ENCODE data around the gene SUSD3.

DNA sequence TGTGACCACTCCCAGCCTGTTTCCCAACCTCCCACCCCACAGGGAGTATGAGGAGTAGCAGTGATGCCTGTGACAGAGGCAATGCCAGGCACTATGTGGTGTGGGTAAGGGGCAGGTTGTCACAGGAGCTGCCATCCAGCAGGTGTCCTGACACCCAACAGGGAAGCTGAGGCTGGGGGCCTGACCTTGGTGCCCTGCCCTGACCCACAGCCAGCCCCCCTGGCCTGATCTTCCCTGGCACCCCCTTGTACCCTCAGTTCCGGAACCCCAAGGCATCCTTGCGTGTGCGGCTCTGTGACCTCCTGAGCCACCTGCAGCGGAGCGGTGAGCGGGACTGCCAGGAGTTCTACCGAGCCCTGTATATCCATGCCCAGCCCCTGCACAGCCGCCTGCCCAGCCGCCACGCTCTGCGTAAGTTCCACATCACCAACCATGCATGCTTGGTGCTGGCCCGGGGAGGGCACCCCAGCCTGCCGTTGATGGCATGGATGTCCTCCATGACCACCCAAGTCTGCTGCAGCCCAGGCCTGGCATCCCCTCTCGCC is 51.9 kb downstream of the SUSD3 start:
- TF ChIP-seq, protein P1, sequence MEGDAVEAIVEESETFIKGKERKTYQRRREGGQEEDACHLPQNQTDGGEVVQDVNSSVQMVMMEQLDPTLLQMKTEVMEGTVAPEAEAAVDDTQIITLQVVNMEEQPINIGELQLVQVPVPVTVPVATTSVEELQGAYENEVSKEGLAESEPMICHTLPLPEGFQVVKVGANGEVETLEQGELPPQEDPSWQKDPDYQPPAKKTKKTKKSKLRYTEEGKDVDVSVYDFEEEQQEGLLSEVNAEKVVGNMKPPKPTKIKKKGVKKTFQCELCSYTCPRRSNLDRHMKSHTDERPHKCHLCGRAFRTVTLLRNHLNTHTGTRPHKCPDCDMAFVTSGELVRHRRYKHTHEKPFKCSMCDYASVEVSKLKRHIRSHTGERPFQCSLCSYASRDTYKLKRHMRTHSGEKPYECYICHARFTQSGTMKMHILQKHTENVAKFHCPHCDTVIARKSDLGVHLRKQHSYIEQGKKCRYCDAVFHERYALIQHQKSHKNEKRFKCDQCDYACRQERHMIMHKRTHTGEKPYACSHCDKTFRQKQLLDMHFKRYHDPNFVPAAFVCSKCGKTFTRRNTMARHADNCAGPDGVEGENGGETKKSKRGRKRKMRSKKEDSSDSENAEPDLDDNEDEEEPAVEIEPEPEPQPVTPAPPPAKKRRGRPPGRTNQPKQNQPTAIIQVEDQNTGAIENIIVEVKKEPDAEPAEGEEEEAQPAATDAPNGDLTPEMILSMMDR (IDR thresholded peaks at IDR 0.05; ENCODE audit: low read depth, low read length, poor library complexity, severe bottlenecking) = no peak
- TF ChIP-seq EZH2phosphoT487 (IDR thresholded peaks at IDR 0.05; ENCODE audit: borderline replicate concordance, low read length) = no peak
